ENCODE data around the gene ACSF2. TPM values are rescaled to one million over a fixed set of nuclear protein-coding genes. Genes with fewer than 3 reads are reported as not detected.
A peak's percentile ranks its signal among the peaks of the same experiment; 100 is the strongest.
"Not testable (repeated sequence)": the region's sequence is repeated elsewhere in the genome, so short reads cannot be mapped to it uniquely, and the experiment has no call there.

ACSF2 gene
- total RNA-seq, 1 donor from 2014 or later, result 17.9 TPM

- peaks cover 23% of the 10 kb centered on the region for H3K4me1 Mint-ChIP-seq
- H3K27ac Mint-ChIP-seq, result peak within 1 kb of the TSS; percentile 76
- intact Hi-C loops (cut with micrococcal nuclease), result loop anchor here (1.0 to 5.0 kb wide), 8 partner anchors 24 to 1490 kb away; partner anchors contain the start of genes ACSF2, EME1, MRPL27 and RSAD1
- ATAC-seq (ENCODE audit: low read depth), result peak; percentile 100
- no peaks in the 10 kb centered on the region for H3K27me3 Mint-ChIP-seq
- H3K4me3 Mint-ChIP-seq, result peak within 1 kb of the TSS; percentile 88
- DNase-seq, result peak; percentile 95
- peaks cover 33% of the 10 kb centered on the region for H3K36me3 Mint-ChIP-seq (ENCODE audit: low read depth)
- no peaks in the 10 kb centered on the region for H3K9me3 Mint-ChIP-seq
- ChIA-PET POLR2A (interaction anchor here (0.6 to 4.2 kb wide), 23 partner anchors 9 to 470 kb away, joined by 3 to 33 read pairs (median 5); partner anchors contain the start of genes ACSF2, ANKRD40, EME1 and LUC7L3), CTCF (interaction anchor here (0.5 to 3.2 kb wide), 22 partner anchors 9 to 1030 kb away, joined by 3 to 29 read pairs (median 4); partner anchors contain the start of genes ACSF2, EME1, MRPL27 and RSAD1)
- TF ChIP-seq CTCF (IDR thresholded peaks at IDR 0.05), result peak; percentile 76
These were observed 28.7 kb upstream of the ACSF2 start, which contains the start of gene LRRC59 for GRCh38 chr17:50397111-50397918. Gene LRRC59 (minus strand): TSS chr17:50397523. CDS start chr17:50397317, 206 bp downstream.

GRCh38 chr17:50397919-50398285, 28.1 kb upstream of the ACSF2 start:
- ATAC-seq (ENCODE audit: low read depth) (no peak), DNase-seq (no peak)
- no peak for TF ChIP-seq CTCF (IDR thresholded peaks at IDR 0.05)
- Mint-ChIP-seq H3K36me3 (ENCODE audit: low read depth) (peaks cover 27% of the 10 kb centered on the region), H3K27ac (peak overlapping the region; percentile 54), H3K9me3 (no peaks in the 10 kb centered on the region), H3K27me3 (no peaks in the 10 kb centered on the region), H3K4me3 (peak overlapping the region; percentile 88), H3K4me1 (peaks cover 23% of the 10 kb centered on the region)
- CTCF ChIA-PET, result interaction anchor here (0.5 to 3.2 kb wide), 18 partner anchors 9 to 1030 kb away, joined by 3 to 29 read pairs (median 4); partner anchors contain the start of genes ACSF2 and RSAD1
- intact Hi-C loops (cut with micrococcal nuclease), result loop anchor here (1.0 to 5.0 kb wide), 8 partner anchors 23 to 1491 kb away; partner anchors contain the start of genes ACSF2, EME1, MRPL27 and RSAD1
- POLR2A ChIA-PET, result interaction anchor here (0.6 to 4.2 kb wide), 19 partner anchors 9 to 469 kb away, joined by 3 to 33 read pairs (median 7); partner anchors contain the start of genes ACSF2, ANKRD40, EME1 and LUC7L3

GRCh38 chr17:50398672-50399071, 27.3 kb upstream of the ACSF2 start:
- ATAC-seq (ENCODE audit: low read depth); H3K27me3 Mint-ChIP-seq; H3K4me3 Mint-ChIP-seq; DNase-seq; H3K9me3 Mint-ChIP-seq; H3K27ac Mint-ChIP-seq: not testable (repeated sequence)
- intact Hi-C loops (cut with micrococcal nuclease), result loop anchor here (5.0 kb wide), 2 partner anchors 36 to 1491 kb away; partner anchors contain the start of gene UBE2Z
- CTCF ChIA-PET, result interaction anchor here (0.9 to 3.2 kb wide), 5 partner anchors 23 to 80 kb away, joined by 3 to 29 read pairs (median 22); partner anchors contain the start of genes ACSF2 and RSAD1
- peaks cover 20% of the 10 kb centered on the region for H3K36me3 Mint-ChIP-seq (ENCODE audit: low read depth)
- POLR2A ChIA-PET, result interaction anchor here (2.1 to 4.2 kb wide), 3 partner anchors 23 to 27 kb away, joined by 15 to 33 read pairs (median 29); partner anchors contain the start of genes ACSF2, EME1 and MRPL27
- H3K4me1 Mint-ChIP-seq, result peaks cover 23% of the 10 kb centered on the region

GRCh38 chr17:50399591-50399990, 26.4 kb upstream of the ACSF2 start:
- H3K36me3 Mint-ChIP-seq (ENCODE audit: low read depth), result peaks cover 11% of the 10 kb centered on the region
- H3K27me3 Mint-ChIP-seq; H3K4me3 Mint-ChIP-seq; DNase-seq; H3K27ac Mint-ChIP-seq; ATAC-seq (ENCODE audit: low read depth); H3K9me3 Mint-ChIP-seq; CTCF ChIA-PET: not testable (repeated sequence)
- intact Hi-C loops (cut with micrococcal nuclease), result loop anchor here (5.0 kb wide), 2 partner anchors 37 to 1492 kb away; partner anchors contain the start of gene UBE2Z
- POLR2A ChIA-PET, result interaction anchor here (2.9 to 4.2 kb wide), 2 partner anchors 22 to 26 kb away, joined by 29 to 33 read pairs; partner anchors contain the start of gene ACSF2
- peaks cover 23% of the 10 kb centered on the region for H3K4me1 Mint-ChIP-seq

GRCh38 chr17:50405351-50405750, 20.7 kb upstream of the ACSF2 start:
- H3K9me3 Mint-ChIP-seq, result not testable (repeated sequence)

GRCh38 chr17:50406578-50406977, 19.4 kb upstream of the ACSF2 start:
- ChIA-PET POLR2A (interaction anchor here (1.4 kb wide), 1 partner anchor 9 kb away, joined by 5 read pairs; the partner anchor contains the start of gene LRRC59), CTCF (interaction anchor here (1.6 kb wide), 1 partner anchor 10 kb away, joined by 10 read pairs; the partner anchor contains the start of gene LRRC59)
- no peak overlapping the region for H3K4me3 Mint-ChIP-seq
- intact Hi-C loops (cut with micrococcal nuclease), result no loop called here
- no peak for ATAC-seq (ENCODE audit: low read depth)
- no peak overlapping the region for H3K27ac Mint-ChIP-seq
- no peaks in the 10 kb centered on the region for H3K4me1 Mint-ChIP-seq
- peaks cover 9% of the 10 kb centered on the region for H3K27me3 Mint-ChIP-seq
- TF ChIP-seq CTCF (IDR thresholded peaks at IDR 0.05), result no peak
- H3K9me3 Mint-ChIP-seq, result no peaks in the 10 kb centered on the region
- DNase-seq, result no peak
- no peaks in the 10 kb centered on the region for H3K36me3 Mint-ChIP-seq (ENCODE audit: low read depth)

More at GRCh38 chr17:50405351-50405750, 20.7 kb upstream of the ACSF2 start:
- H3K36me3 Mint-ChIP-seq (ENCODE audit: low read depth); H3K27me3 Mint-ChIP-seq; H3K4me1 Mint-ChIP-seq; ATAC-seq (ENCODE audit: low read depth); H3K27ac Mint-ChIP-seq; DNase-seq; CTCF ChIA-PET; H3K4me3 Mint-ChIP-seq; intact Hi-C loops (cut with micrococcal nuclease): not testable (repeated sequence)
- POLR2A ChIA-PET, result interaction anchor here (0.7 kb wide), 1 partner anchor 16 kb away, joined by 3 read pairs; no protein-coding TSS in a partner anchor

Measured in activated B cell treated with CpG ODN at 0.5 μM for 24 hours (primary cell).